Measurements from ENCODE around the gene FBN1. TPM values are rescaled to one million over a fixed set of nuclear protein-coding genes. Genes with fewer than 3 reads are reported as not detected.

The FBN1 gene
- total RNA-seq, 1 donor from 2014 or later: 102 TPM

DNA sequence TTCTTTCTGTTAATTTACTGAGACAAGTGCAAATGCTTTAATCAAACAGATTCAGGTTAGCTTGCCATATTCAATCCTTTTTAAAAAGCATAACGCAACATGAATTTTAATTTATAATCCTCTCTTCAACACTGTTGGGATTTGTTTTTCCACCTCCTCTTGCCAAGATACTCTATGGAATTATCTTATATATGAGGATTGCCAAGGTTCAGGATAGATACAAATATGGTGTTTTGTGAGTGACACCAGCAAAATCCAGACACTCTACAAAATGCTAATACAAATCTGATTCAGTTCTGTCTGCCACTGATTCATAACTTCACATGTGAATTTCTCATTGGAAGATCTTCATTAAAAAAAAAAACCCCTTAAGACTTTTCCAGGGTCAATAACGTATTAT, 104.8 kb downstream of the FBN1 start:
- Histone ChIP-seq H3K36me3 (no peaks in the 10 kb centered on the region), H3K27me3 (no peaks in the 10 kb centered on the region), H3K4me1 (peaks cover 34% of the 10 kb centered on the region), H3K27ac (no peak overlapping the region), H3K9me3 (no peaks in the 10 kb centered on the region), H3K4me3 (no peak overlapping the region)
- intact Hi-C loops (cut with DNase I): loop anchor here (10.0 kb wide), 1 partner anchor 104 kb away; the partner anchor contains the start of gene FBN1
- no peak for DNase-seq (ENCODE audit: extremely low spot score in 2 of 2)
- TF ChIP-seq, protein P1, sequence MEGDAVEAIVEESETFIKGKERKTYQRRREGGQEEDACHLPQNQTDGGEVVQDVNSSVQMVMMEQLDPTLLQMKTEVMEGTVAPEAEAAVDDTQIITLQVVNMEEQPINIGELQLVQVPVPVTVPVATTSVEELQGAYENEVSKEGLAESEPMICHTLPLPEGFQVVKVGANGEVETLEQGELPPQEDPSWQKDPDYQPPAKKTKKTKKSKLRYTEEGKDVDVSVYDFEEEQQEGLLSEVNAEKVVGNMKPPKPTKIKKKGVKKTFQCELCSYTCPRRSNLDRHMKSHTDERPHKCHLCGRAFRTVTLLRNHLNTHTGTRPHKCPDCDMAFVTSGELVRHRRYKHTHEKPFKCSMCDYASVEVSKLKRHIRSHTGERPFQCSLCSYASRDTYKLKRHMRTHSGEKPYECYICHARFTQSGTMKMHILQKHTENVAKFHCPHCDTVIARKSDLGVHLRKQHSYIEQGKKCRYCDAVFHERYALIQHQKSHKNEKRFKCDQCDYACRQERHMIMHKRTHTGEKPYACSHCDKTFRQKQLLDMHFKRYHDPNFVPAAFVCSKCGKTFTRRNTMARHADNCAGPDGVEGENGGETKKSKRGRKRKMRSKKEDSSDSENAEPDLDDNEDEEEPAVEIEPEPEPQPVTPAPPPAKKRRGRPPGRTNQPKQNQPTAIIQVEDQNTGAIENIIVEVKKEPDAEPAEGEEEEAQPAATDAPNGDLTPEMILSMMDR (IDR thresholded peaks at IDR 0.05): no peak
- TF ChIP-seq POLR2A (IDR thresholded peaks at IDR 0.05) (no peak), POLR2AphosphoS5 (IDR thresholded peaks at IDR 0.05; ENCODE audit: insufficient read depth in 1 of 2, low read depth in 1 of 2) (no peak)

DNA sequence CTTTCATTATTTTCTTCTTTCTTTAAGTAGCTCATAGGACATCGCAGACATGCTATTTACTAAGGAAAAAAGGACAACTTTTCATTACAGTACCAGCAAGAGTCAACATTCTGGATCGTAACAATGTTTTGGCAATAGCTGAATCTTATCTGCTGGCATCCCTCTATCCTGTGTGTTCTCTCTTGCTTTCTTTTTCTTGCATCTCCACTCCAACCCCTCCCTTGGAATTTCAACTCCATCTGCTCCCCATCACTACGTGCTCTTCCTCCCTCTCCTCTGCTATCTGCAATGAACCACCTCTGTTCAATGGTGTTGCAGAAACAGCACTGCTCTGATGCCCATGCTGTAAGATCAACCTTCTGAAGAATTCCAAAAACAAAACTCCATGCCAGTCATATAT, 106.6 kb downstream of the FBN1 start:
- no peak overlapping the region for H3K4me3 ChIP-seq
- H3K4me1 ChIP-seq: peaks cover 35% of the 10 kb centered on the region
- no peak overlapping the region for H3K27ac ChIP-seq
- intact Hi-C loops (cut with DNase I): no loop called here
- H3K9me3 ChIP-seq: no peaks in the 10 kb centered on the region
- no peak for DNase-seq (ENCODE audit: extremely low spot score in 2 of 2)
- no peaks in the 10 kb centered on the region for H3K36me3 ChIP-seq
- H3K27me3 ChIP-seq: no peaks in the 10 kb centered on the region
- TF ChIP-seq POLR2AphosphoS5 (IDR thresholded peaks at IDR 0.05; ENCODE audit: insufficient read depth in 1 of 2, low read depth in 1 of 2): no peak
- TF ChIP-seq POLR2A (IDR thresholded peaks at IDR 0.05): no peak
- TF ChIP-seq, protein P1 (IDR thresholded peaks at IDR 0.05): no peak

DNA sequence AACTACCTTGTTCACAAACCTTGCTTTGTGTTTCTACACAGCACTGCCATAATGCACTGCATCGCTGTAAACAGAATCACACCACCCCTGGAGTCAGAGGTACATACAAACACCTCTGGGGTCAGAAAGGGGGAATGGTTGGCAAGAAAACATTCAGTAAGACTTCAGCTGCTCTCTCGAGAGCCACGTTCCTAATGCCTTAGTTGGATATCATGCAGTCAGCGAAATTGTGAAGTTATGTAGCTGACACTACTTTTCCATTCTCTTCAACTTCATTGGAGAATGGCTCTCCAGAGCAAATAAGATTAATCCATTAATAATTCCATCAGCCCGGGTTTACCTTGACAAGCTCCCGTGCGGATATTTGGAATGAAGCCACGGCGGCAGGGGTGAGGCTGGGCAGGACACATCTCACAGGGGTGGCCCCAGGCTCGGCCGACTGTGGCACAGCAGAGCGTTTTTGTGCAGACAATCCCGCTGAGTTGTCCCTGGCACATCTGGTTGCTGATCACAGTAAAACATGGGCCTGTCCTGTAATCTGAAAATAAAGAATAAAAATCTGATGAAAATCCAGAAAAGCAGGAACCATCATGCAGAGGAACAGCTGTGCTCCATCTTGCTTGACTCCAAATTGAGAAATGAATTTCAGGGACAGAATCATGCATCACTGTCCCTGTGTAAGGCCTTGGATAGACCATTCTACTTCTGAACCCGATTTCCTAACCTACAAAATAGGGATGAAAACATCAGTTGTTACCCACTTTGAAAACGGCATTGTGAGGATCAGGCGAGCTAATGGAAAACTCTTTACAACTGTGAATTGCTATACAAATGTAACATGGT, 108.0 kb downstream of the FBN1 start:
- Histone ChIP-seq H3K27me3 (no peaks in the 10 kb centered on the region), H3K4me1 (peaks cover 35% of the 10 kb centered on the region), H3K36me3 (no peaks in the 10 kb centered on the region), H3K4me3 (no peak overlapping the region), H3K27ac (peak overlapping the region; percentile 52), H3K9me3 (no peaks in the 10 kb centered on the region)
- no peak for DNase-seq (ENCODE audit: extremely low spot score in 2 of 2)
- intact Hi-C loops (cut with DNase I): no loop called here
- TF ChIP-seq POLR2AphosphoS5 (IDR thresholded peaks at IDR 0.05; ENCODE audit: insufficient read depth in 1 of 2, low read depth in 1 of 2) (peak in 1 of 2 donors; percentile 19), POLR2A (IDR thresholded peaks at IDR 0.05) (no peak)

DNA sequence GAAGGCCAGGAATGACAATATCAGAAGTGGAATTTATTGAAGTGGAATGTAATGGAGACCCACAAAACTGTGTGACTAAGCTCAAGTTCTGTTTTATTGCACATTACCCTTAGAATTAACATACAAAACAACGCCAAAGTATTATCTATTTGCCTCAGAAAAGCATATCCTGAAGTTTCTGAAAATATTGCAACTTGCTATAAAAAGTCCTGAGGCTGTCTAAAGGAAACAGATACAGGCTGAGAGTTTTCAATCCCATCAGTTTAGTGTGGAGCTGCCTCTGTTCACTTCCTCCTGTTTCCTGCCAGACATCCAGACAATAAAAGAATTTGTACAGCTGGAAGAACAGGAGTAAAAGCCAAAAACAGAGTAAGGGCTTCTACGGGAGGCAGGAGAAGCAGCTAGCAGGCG, 108.8 kb downstream of the FBN1 start:
- Histone ChIP-seq H3K4me1 (peaks cover 35% of the 10 kb centered on the region), H3K27me3 (no peaks in the 10 kb centered on the region), H3K4me3 (no peak overlapping the region), H3K36me3 (no peaks in the 10 kb centered on the region), H3K27ac (peak overlapping the region; percentile 52), H3K9me3 (no peaks in the 10 kb centered on the region)
- TF ChIP-seq POLR2A (IDR thresholded peaks at IDR 0.05): no peak
- TF ChIP-seq, protein P1 (IDR thresholded peaks at IDR 0.05): no peak
- TF ChIP-seq POLR2AphosphoS5 (IDR thresholded peaks at IDR 0.05; ENCODE audit: insufficient read depth in 1 of 2, low read depth in 1 of 2): peak in 1 of 2 donors; percentile 13
- DNase-seq (ENCODE audit: extremely low spot score in 2 of 2): no peak
- intact Hi-C loops (cut with DNase I): no loop called here

DNA sequence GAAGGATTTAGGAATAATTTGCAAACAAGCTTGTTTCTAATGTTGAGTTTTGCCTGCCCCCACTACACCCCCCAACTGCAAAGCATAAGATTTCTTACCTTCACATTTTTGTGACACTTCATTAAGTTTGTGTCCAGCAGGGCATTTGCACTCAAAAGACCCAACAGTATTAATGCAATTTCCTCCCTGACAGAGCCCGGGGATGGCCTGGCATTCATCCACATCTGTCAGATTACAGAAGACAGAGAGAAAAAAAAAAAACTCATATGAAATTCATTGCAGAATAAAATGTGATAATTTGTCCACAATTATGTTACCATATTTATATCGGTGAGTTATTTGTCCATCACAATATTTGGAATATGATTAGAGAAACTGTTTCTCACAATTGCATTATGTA, 111.5 kb downstream of the FBN1 start:
- intact Hi-C loops (cut with DNase I): no loop called here
- Histone ChIP-seq H3K27ac (no peak overlapping the region), H3K27me3 (no peaks in the 10 kb centered on the region), H3K36me3 (peaks cover 0 to 3% of the 10 kb centered on the region in 2 donors), H3K4me3 (no peak overlapping the region), H3K9me3 (no peaks in the 10 kb centered on the region), H3K4me1 (peaks cover 34% of the 10 kb centered on the region)
- no peak for TF ChIP-seq POLR2A (IDR thresholded peaks at IDR 0.05)
- no peak for TF ChIP-seq POLR2AphosphoS5 (IDR thresholded peaks at IDR 0.05; ENCODE audit: insufficient read depth in 1 of 2, low read depth in 1 of 2)
- TF ChIP-seq, protein P1 (IDR thresholded peaks at IDR 0.05): no peak
- DNase-seq (ENCODE audit: extremely low spot score in 2 of 2): no peak

All from vagina (tissue), 2 donors.